ENCODE results near the gene PPP1R2.

DNA sequence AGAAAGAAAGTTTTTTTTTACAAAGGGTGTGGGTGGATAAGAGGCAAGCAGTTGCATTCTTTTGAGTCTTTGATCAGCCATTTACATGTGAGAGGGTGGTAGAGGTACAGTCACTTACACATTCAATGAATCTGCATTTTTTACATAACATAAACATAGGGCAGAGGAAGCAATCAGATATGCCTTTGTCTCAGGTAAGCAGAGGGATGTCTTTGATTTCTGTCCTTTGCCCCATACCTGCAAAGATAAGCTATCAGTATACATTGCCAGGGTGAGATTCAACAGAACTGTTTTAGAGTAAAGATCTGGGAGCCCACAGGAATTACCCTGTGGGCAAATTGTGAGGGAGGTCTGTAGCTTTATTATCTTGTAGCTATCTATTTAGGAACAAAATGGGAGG is 5.4 kb upstream of the PPP1R2 start:
- TF ChIP-seq, protein P1, sequence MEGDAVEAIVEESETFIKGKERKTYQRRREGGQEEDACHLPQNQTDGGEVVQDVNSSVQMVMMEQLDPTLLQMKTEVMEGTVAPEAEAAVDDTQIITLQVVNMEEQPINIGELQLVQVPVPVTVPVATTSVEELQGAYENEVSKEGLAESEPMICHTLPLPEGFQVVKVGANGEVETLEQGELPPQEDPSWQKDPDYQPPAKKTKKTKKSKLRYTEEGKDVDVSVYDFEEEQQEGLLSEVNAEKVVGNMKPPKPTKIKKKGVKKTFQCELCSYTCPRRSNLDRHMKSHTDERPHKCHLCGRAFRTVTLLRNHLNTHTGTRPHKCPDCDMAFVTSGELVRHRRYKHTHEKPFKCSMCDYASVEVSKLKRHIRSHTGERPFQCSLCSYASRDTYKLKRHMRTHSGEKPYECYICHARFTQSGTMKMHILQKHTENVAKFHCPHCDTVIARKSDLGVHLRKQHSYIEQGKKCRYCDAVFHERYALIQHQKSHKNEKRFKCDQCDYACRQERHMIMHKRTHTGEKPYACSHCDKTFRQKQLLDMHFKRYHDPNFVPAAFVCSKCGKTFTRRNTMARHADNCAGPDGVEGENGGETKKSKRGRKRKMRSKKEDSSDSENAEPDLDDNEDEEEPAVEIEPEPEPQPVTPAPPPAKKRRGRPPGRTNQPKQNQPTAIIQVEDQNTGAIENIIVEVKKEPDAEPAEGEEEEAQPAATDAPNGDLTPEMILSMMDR (IDR thresholded peaks at IDR 0.05; ENCODE audit: insufficient read depth, low read length), result no peak
- TF ChIP-seq, protein P2, sequence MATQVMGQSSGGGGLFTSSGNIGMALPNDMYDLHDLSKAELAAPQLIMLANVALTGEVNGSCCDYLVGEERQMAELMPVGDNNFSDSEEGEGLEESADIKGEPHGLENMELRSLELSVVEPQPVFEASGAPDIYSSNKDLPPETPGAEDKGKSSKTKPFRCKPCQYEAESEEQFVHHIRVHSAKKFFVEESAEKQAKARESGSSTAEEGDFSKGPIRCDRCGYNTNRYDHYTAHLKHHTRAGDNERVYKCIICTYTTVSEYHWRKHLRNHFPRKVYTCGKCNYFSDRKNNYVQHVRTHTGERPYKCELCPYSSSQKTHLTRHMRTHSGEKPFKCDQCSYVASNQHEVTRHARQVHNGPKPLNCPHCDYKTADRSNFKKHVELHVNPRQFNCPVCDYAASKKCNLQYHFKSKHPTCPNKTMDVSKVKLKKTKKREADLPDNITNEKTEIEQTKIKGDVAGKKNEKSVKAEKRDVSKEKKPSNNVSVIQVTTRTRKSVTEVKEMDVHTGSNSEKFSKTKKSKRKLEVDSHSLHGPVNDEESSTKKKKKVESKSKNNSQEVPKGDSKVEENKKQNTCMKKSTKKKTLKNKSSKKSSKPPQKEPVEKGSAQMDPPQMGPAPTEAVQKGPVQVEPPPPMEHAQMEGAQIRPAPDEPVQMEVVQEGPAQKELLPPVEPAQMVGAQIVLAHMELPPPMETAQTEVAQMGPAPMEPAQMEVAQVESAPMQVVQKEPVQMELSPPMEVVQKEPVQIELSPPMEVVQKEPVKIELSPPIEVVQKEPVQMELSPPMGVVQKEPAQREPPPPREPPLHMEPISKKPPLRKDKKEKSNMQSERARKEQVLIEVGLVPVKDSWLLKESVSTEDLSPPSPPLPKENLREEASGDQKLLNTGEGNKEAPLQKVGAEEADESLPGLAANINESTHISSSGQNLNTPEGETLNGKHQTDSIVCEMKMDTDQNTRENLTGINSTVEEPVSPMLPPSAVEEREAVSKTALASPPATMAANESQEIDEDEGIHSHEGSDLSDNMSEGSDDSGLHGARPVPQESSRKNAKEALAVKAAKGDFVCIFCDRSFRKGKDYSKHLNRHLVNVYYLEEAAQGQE (IDR thresholded peaks at IDR 0.05; ENCODE audit: insufficient replicate concordance, low read depth), result no peak
- no peak for TF ChIP-seq GABPA (IDR thresholded peaks at IDR 0.05; ENCODE audit: low read depth)

Data from HL-60 (cell line).